Muscle of leg (tissue), 11 donors: ENCODE measurements around the gene SH3GL1. TPM values are rescaled to one million over a fixed set of nuclear protein-coding genes. Genes with fewer than 3 reads are reported as not detected.
"Not testable (repeated sequence)": the region's sequence is repeated elsewhere in the genome, so short reads cannot be mapped to it uniquely, and the experiment has no call there.

Experiments
- DNase-seq: peaks from one replicate; pipeline ENCODE4 v3.0.0; 2013
- H3K27ac ChIP-seq: one replicate; pipeline ENCODE4 v1.5.1; 2013; ENCODE audit warnings: mild to moderate bottlenecking, low read length, control low read depth
- H3K27me3 ChIP-seq: one replicate; pipeline ENCODE4 v1.6.1; 2013; ENCODE audit warnings: low read length; ENCODE audit not compliant: control insufficient read depth, insufficient read depth
- H3K36me3 ChIP-seq: one replicate; pipeline ENCODE4 v1.6.1; 2013; ENCODE audit warnings: low read length; ENCODE audit not compliant: control insufficient read depth, insufficient read depth
- H3K4me1 ChIP-seq: one replicate; pipeline ENCODE4 v1.6.1; 2013; ENCODE audit warnings: low read length; ENCODE audit not compliant: control insufficient read depth, insufficient read depth
- H3K4me3 ChIP-seq: one replicate; pipeline ENCODE4 v1.5.1; 2013; ENCODE audit warnings: low read length, control low read depth
- H3K9me3 ChIP-seq: replicated peaks from 2 replicates; pipeline ENCODE4 v1.6.1; 2013; ENCODE audit warnings: low read depth, low read length; ENCODE audit not compliant: control insufficient read depth
- WGBS: methylation state at CpG from one replicate; pipeline ENCODE4 v1.1.5; 2013; ENCODE audit warnings: missing lambda C conversion rate; ENCODE audit not compliant: insufficient coverage; 5-methylcytosine and 5-hydroxymethylcytosine counted together
- polyA plus RNA-seq, 8 donors: library from polyadenylated mRNA; unstranded; fragments of 120-200 nt; gene quantifications; one replicate each; pipeline versions ENCODE4 v1.2.1 to v1.2.3, GENCODE V29; 2013; ENCODE audit warnings: inconsistent platforms in 1 of 8, low replicate concordance in 1 of 8; ENCODE audit not compliant: insufficient read length in 8 of 8, insufficient read depth in 1 of 8
- total RNA-seq: library from RNA; stranded (reverse); fragments of 120-200 nt; gene quantifications from one replicate; pipeline ENCODE4 v1.2.4, GENCODE V29; 2013

The SH3GL1 gene
- total and polyA plus RNA-seq, 9 donors: 29.1 to 77.9 (median 69.7) TPM

GRCh38 chr19:4343370-4344307 lies 56.7 kb downstream of the SH3GL1 start, which contains the start of gene MPND:
TSS of gene MPND (plus strand) at chr19:4343562. CDS start at chr19:4343594, 32 bp downstream.
- Histone ChIP-seq H3K4me1 (peaks cover 17% of the 10 kb centered on the region), H3K9me3 (no peaks in the 10 kb centered on the region), H3K27ac (peak within 1 kb of the TSS; percentile 99), H3K36me3 (peaks cover 9% of the 10 kb centered on the region), H3K27me3 (no peaks in the 10 kb centered on the region), H3K4me3 (peak within 1 kb of the TSS; percentile 75)
- 6% methylated on average over 99 of the region's 101 CpGs for WGBS
- peak; percentile 97 for DNase-seq

- H3K4me3 ChIP-seq: peak overlapping the region; percentile 75
- H3K36me3 ChIP-seq: peaks cover 9% of the 10 kb centered on the region
- H3K9me3 ChIP-seq: no peaks in the 10 kb centered on the region
- no peaks in the 10 kb centered on the region for H3K27me3 ChIP-seq
- peak overlapping the region; percentile 99 for H3K27ac ChIP-seq
- H3K4me1 ChIP-seq: peaks cover 25% of the 10 kb centered on the region
- WGBS: under 1% methylated on average over 37 of the region's 39 CpGs
- peak; percentile 100 for DNase-seq
Measured at GRCh38 chr19:4342615-4343369, 57.6 kb downstream of the SH3GL1 start.

GRCh38 chr19:4342314-4342614 lies 58.1 kb downstream of the SH3GL1 start:
- H3K4me3 ChIP-seq: peak overlapping the region; percentile 70
- no peaks in the 10 kb centered on the region for H3K27me3 ChIP-seq
- no peaks in the 10 kb centered on the region for H3K9me3 ChIP-seq
- H3K27ac ChIP-seq: peak overlapping the region; percentile 97
- 4% methylated on average over 7 of the region's 10 CpGs for WGBS
- H3K4me1 ChIP-seq: peaks cover 26% of the 10 kb centered on the region
- peaks cover 9% of the 10 kb centered on the region for H3K36me3 ChIP-seq
- no peak for DNase-seq

- peaks cover 19% of the 10 kb centered on the region for H3K4me1 ChIP-seq
- WGBS: 81% methylated on average over 7 of the region's 27 CpGs
- H3K36me3 ChIP-seq: no peaks in the 10 kb centered on the region
- H3K27ac ChIP-seq: peak within 1 kb of the TSS; percentile 77
- DNase-seq: peak; percentile 27
- H3K9me3 ChIP-seq: no peaks in the 10 kb centered on the region
- peak within 1 kb of the TSS; percentile 30 for H3K4me3 ChIP-seq
- no peaks in the 10 kb centered on the region for H3K27me3 ChIP-seq
Measured at GRCh38 chr19:4338441-4339355, 61.6 kb downstream of the SH3GL1 start, which contains the start of gene STAP2. TSS of gene STAP2 (minus strand) at chr19:4338827. CDS start at chr19:4338753, 74 bp downstream.

GRCh38 chr19:4337906-4338440 lies 62.4 kb downstream of the SH3GL1 start:
- Histone ChIP-seq H3K9me3 (no peaks in the 10 kb centered on the region), H3K27ac (peak overlapping the region; percentile 77), H3K36me3 (no peaks in the 10 kb centered on the region), H3K4me3 (peak overlapping the region; percentile 30), H3K4me1 (peaks cover 17% of the 10 kb centered on the region), H3K27me3 (no peaks in the 10 kb centered on the region)
- DNase-seq: peak; percentile 55
- 21% methylated on average over 7 of the region's 14 CpGs for WGBS

- Histone ChIP-seq H3K4me3 (no peak overlapping the region), H3K9me3 (no peaks in the 10 kb centered on the region), H3K27ac (no peak overlapping the region), H3K4me1 (peaks cover 11% of the 10 kb centered on the region), H3K27me3 (no peaks in the 10 kb centered on the region), H3K36me3 (no peaks in the 10 kb centered on the region)
- 93% methylated on average over 7 of the region's 7 CpGs for WGBS
- DNase-seq: no peak
Measured at GRCh38 chr19:4334929-4335570, 65.3 kb downstream of the SH3GL1 start.

- 95% methylated on average over 17 of the region's 19 CpGs for WGBS
- H3K27ac ChIP-seq: no peak overlapping the region
- H3K36me3 ChIP-seq: no peaks in the 10 kb centered on the region
- H3K4me1 ChIP-seq: peaks cover 26% of the 10 kb centered on the region
- peaks cover 13% of the 10 kb centered on the region for H3K27me3 ChIP-seq
- no peak overlapping the region for H3K4me3 ChIP-seq
- no peaks in the 10 kb centered on the region for H3K9me3 ChIP-seq
- no peak for DNase-seq
Measured at GRCh38 chr19:4329858-4330257, 70.5 kb downstream of the SH3GL1 start.

GRCh38 chr19:4328991-4329681 lies 71.2 kb downstream of the SH3GL1 start:
- Histone ChIP-seq H3K4me1 (peaks cover 26% of the 10 kb centered on the region), H3K27me3 (peaks cover 13% of the 10 kb centered on the region), H3K4me3 (peak overlapping the region; percentile 75), H3K27ac (peak overlapping the region; percentile 67)
- H3K36me3 ChIP-seq, H3K9me3 ChIP-seq, DNase-seq: not testable (repeated sequence)
- whole genome bisulfite sequencing: 36% methylated on average over 26 of the region's 35 CpGs
